22Rv1 (cell line): ENCODE data around the gene PAPSS2.

ENCODE experiments used
- CTCF ChIP-seq: fragments of 450-650 bp; IDR thresholded peaks from 2 replicates; pipeline ENCODE4 v1.5.1; 2017; ENCODE audit warnings: mild to moderate bottlenecking
- ZFX ChIP-seq: fragments of 450-650 bp; IDR thresholded peaks from 2 replicates; pipeline ENCODE4 v1.6.1; 2017; ENCODE audit warnings: antibody characterized with exemption, borderline replicate concordance

GRCh38 chr10:87623191-87623590 is 36.5 kb upstream of the PAPSS2 start:
- TF ChIP-seq CTCF (no peak), ZFX (no peak)
